ENCODE results near the gene NPY4R.
"Not testable (repeated sequence)": the region's sequence is repeated elsewhere in the genome, so short reads cannot be mapped to it uniquely, and the experiment has no call there.

The NPY4R gene

GRCh38 chr10:46465765-46466164, at the start of gene NPY4R:
TSS of gene NPY4R (minus strand) at chr10:46465958. CDS start at chr10:46462635, 3,323 bp downstream.
- DNase-seq, result not testable (repeated sequence)

- DNase-seq, result no peak
Observed at GRCh38 chr10:46515366-46515765, 49.6 kb upstream of the NPY4R start.

GRCh38 chr10:46514899-46515298, 49.1 kb upstream of the NPY4R start:
- no peak for DNase-seq

GRCh38 chr10:46514431-46514861, 48.7 kb upstream of the NPY4R start:
- no peak for DNase-seq

GRCh38 chr10:46513333-46513732, 47.6 kb upstream of the NPY4R start:
- DNase-seq, result not testable (repeated sequence)

GRCh38 chr10:46512725-46513124, 47.0 kb upstream of the NPY4R start:
- DNase-seq, result not testable (repeated sequence)

- not testable (repeated sequence) for DNase-seq
Observed at GRCh38 chr10:46512002-46512401, 46.2 kb upstream of the NPY4R start.

- DNase-seq, result not testable (repeated sequence)
Observed at GRCh38 chr10:46499990-46500389, 34.2 kb upstream of the NPY4R start.

GRCh38 chr10:46498985-46499703, 33.4 kb upstream of the NPY4R start:
- not testable (repeated sequence) for DNase-seq

- not testable (repeated sequence) for DNase-seq
Observed at GRCh38 chr10:46497878-46498277, 32.1 kb upstream of the NPY4R start.

- DNase-seq, result not testable (repeated sequence)
Observed at GRCh38 chr10:46497401-46497800, 31.6 kb upstream of the NPY4R start.

GRCh38 chr10:46491364-46492114, 25.8 kb upstream of the NPY4R start:
- not testable (repeated sequence) for DNase-seq

- not testable (repeated sequence) for DNase-seq
Observed at GRCh38 chr10:46490285-46490684, 24.5 kb upstream of the NPY4R start.

- not testable (repeated sequence) for DNase-seq
Observed at GRCh38 chr10:46486459-46486858, 20.7 kb upstream of the NPY4R start.

- not testable (repeated sequence) for DNase-seq
Observed at GRCh38 chr10:46474746-46475320, 9.1 kb upstream of the NPY4R start.

GRCh38 chr10:46473758-46474157, 8.0 kb upstream of the NPY4R start:
- not testable (repeated sequence) for DNase-seq

GRCh38 chr10:46470134-46470533, 4.4 kb upstream of the NPY4R start:
- not testable (repeated sequence) for DNase-seq

GRCh38 chr10:46468119-46468809, 2.5 kb upstream of the NPY4R start:
- DNase-seq, result not testable (repeated sequence)

GRCh38 chr10:46463608-46464007, 2.1 kb downstream of the NPY4R start:
- DNase-seq, result not testable (repeated sequence)

- DNase-seq, result not testable (repeated sequence)
Observed at GRCh38 chr10:46462276-46462675, 3.5 kb downstream of the NPY4R start.

- not testable (repeated sequence) for DNase-seq
Observed at GRCh38 chr10:46459579-46459978, 6.2 kb downstream of the NPY4R start.

- DNase-seq, result not testable (repeated sequence)
Observed at GRCh38 chr10:46457071-46457470, 8.7 kb downstream of the NPY4R start.

- not testable (repeated sequence) for DNase-seq
Observed at GRCh38 chr10:46455992-46456391, 9.8 kb downstream of the NPY4R start.
